Kidney capillary endothelial cell (primary cell): ENCODE measurements around the gene NUP133.
"Not testable (repeated sequence)": the region's sequence is repeated elsewhere in the genome, so short reads cannot be mapped to it uniquely, and the experiment has no call there.

Source experiments
- DNase-seq: peaks from one replicate; pipeline ENCODE4 v3.0.0-alpha.2; 2018; ENCODE audit warnings: low spot score

The NUP133 gene

DNA sequence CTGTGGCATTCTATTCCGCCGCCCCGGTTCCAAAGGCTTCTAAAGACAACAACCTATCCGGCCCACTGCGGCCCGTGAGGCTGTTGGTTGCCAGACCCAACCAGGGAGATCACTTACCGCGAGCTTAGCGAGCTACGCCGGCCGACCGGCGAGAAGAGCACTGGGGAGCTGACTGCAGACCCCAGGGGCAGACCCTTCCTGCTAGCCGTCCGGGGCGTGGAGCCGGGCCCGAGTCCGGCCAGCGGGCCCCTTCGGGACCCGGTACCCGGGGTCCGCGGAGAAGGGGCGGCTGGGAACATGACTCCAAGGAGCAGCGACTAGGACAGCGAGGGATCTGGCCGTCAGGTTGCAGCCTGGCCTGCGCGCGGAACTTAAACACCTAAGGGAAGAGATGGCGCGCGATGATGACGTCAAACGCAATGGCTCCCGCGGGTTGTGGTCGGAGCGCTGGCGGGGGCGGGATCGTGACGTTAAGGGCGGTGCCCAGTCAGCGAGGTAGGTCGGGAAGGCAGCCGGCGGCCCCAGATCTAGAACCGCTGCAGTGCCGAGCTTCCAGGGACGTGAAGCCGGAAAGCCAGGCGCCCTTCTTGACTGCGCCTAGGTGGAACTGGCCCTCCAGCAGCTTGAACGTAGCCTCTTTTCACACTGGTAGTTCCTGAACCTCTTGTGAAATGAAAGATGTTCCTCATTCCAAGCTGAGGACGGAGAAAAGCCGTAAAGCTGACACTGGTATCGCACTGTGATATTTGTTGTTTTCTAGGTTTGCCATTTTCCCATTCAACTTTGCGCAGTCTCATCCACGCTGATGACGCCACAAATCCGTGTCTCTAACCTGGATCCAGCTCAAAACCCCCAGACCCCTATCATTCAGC lies at the start of gene NUP133:
NUP133 (minus strand) TSS at position 391 of the 872 bp plus-strand sequence; CDS start at position 299, 92 bp downstream.
- DNase-seq = peak; percentile 90

DNA sequence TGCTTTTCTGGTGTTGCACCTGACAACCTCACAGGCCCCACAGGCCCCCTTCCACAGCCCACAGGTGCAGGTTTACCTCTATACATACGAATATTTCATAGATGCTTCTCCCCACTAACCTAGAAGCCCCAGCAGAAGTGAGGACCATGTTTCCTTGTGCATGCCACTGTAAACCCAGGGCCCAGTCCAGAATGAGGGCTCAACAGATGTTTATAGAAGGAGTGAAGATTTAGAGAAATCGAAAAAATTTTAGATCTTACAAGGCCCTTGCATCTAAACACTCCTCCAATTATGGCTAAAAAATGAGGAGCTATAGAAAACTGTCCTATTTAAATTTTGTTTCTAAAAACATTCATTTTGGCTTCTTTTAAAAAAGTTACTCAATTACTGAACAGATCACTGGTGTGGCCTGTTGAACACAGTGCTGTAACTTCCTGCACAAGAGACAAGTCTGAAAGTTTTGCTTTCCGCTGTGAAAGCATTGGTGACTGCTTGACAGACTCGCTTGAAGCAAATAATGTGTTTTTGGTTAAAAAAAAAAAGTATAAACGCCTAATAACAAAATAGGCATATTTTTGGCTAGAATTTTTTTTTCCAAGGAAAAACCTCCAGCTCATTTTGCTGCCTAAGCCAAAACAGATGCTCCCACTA lies 49.2 kb upstream of the NUP133 start:
- DNase-seq = peak; percentile 21

DNA sequence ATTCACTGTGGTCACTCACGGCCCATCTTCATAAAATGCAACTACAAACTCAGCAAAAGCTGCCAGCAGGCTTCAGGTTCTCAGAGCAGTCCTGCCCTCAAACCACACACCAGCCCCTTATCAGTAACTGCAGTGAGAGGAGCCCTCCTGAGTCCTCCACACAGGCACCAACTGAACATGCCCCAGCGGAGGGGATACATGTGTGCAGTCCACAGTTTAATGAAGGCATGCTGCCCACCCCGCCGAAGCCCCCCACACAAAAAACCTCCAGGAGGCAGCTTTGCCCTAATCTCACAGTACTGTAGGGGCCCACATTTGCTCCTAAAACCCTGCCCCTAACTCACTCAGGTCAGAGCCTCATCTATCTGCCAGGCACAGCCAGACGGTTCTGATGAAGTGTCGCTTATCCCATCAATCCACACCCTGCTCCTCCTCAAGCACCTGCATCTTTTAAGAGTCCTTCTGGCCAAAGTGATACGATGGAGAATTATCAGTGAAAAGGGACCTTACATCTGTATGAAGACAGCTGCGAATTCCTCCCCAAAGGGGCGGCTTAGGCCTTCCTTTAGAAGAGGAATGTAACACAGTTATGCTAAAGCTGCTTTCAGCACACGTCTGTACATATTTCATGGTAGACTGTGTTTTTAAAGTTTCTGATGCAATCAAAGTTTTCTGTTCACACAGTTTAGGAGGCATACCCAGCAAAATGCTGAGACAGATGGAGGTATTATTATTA lies 46.9 kb upstream of the NUP133 start:
- no peak for DNase-seq

DNA sequence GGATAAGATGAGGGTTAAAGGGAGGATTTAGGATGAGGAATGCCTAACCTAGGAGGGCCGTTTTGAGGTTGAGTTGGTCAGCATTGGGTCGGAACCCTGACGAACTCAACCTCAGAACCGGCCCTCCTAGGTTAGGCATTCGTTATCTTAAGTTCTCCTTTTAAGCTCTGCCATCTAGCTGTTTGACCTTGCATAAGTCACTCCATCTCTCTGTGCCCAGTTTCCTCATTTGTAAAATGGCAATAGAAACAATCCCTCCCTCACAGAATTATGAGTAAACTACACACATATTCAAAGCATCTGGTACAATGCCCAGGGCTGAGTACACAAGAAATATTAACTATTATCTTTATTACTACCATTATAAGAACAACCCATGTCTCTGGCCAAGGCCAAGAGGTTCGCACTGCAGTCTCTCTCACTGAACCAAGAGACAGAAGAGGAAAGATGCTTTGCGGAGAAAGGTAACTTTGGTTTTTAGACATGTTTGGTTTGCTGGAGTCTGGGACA lies 45.5 kb upstream of the NUP133 start:
- no peak for DNase-seq

DNA sequence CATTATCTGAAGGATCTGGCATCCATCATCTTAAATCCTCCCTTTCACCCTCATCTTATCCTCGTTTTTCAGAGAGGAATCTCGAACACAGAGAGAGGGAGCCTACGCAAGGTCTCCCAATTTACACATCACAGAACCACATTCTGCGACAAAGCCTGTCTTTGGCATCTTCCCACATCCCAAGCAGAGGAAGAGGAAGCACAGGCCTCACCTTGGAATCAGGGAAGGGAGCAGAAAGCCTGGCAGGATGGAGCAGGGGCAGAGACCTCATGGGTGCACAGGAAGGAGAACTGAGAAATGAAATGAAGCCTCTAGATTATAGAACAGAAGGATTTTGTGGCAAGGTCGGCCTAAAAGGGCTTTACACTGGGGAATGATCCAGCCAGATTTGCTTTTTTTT lies 44.6 kb upstream of the NUP133 start:
- no peak for DNase-seq

DNA sequence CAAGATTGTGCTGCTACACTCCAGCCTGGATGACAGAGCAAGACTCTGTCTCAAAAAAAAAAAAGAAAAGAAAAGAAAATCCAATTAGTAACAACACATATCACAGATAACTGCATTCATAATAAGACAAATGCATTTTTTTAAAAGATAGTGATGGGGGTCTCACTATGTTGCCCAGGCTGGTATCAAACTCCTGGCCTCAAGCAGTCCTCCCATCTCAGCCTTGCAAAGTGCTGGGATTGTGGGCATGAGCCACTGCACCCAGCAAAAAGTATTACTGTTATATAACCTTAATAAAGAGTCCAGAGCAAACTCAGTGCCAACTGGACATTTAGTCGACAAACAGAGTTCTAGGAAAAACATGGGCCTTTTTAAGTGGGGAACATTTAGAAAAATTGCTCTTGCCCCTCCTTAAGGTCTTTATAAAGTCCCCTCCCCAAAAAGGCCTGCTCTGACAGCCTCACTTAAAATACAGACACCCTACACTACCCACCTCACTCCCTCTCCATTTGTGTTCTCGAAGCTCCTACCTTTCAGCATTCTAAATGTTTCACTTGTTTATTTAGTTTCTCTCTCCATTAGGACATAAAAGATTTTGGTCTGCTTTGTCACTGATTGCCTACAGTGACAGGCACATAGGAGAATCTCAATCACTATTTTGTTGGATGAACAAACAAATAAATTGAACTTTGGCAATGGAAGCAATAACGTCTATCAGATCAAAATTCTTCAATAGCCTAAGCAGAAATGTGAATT lies 42.8 kb upstream of the NUP133 start:
- DNase-seq = no peak

DNA sequence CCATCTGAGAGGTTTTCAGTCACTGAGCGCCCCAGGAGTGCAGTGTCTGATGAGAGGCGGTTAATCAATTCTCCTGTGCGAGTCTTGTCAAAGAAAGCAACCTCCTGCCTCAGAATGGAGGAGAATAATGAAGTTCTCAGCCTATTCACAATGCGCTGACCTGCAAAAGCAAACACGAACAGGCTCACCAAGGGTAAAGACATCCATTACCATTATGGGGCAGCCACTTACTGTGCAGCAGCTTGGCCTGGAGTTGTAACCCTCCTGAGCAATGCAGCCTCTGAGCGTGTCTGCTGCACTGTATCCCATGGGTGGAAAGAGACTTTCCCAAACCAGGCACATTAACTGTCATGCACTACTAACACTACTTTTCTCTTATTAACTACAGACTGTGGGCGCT lies 39.4 kb upstream of the NUP133 start:
- DNase-seq = no peak

DNA sequence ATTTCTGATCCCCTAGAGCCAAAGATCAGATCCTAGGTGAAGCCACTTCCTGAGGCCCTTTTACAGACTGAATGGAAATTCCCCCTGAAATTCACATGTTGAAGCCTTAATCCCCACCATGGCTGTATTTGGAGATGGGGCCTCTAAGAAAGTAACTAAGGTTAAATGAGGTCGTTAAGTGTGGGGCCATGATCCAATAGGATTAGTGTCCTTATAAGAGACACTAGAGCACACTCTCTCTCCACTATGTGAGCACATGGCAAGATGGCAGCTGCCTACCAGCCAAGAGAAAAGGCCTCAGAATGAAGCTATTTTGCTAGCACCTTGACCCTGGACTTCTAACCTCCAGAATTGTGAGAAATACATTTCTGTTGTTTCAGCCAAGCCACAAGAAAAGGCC lies 36.4 kb upstream of the NUP133 start:
- DNase-seq = no peak

DNA sequence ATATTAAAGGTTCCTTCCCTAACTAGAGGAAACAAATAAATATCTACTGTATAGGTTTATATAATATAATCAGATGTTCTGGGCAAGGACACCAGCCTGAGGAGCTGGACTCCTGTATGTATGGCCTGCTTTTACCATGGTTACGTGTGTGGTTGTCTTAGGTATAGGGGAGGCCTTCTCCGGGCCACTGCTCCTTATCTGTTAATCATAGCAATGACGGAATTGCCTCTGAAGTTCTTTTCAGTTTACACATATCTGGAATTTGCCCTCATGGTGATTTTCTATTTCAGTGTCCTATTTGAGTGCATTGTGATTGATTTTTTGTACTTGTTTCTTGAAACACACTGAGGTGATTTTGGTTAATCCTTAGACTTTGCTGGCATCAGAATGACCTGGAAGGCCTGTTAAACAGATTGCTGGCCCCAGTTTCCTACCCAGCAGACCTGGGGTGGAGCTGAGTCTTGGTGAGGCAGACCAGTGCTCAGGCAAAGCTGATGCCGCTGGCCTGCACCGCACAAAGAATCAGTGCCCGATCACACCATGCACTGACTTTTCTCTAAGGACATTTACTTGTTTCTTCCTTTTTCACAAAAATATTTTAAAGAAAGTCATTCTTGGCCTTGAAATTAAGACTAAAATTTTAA lies 31.8 kb upstream of the NUP133 start:
- no peak for DNase-seq

DNA sequence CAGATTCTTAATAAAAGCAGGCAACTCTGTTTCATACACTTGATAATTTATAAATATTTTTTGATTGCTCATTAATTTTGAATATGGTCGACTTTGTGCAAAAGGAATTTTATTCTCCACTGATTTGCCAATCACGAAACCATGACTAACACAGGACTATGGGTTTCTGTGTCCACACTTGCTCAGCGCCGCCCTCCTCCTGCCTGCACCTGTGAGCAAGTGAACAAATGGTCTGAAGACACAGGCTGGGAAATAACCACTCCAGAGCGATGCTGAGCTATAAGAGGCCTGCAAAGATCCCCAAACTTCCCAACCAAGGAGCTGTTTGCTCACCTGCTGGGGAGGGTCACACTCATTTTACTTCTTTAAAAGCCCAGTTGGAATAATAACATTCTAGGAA lies 30.8 kb upstream of the NUP133 start:
- no peak for DNase-seq

DNA sequence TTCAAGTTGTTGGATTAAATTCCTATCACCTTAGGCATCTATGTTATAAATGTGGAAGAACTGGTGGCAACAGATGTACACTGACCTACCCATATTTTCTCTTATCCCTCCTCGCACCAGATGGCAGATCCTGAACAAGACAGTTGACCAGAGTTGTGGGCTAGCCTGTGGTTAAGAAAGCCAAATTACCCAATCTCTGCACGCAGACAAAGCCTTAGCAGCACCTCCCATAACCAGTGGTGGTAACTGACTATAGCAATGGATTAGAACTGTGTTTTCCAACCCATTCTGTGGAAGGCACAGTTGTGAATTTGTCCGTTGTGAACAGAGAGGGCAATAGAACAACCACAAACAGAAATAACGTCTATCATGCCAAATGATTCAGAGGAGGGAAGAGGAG lies 29.8 kb upstream of the NUP133 start:
- no peak for DNase-seq

DNA sequence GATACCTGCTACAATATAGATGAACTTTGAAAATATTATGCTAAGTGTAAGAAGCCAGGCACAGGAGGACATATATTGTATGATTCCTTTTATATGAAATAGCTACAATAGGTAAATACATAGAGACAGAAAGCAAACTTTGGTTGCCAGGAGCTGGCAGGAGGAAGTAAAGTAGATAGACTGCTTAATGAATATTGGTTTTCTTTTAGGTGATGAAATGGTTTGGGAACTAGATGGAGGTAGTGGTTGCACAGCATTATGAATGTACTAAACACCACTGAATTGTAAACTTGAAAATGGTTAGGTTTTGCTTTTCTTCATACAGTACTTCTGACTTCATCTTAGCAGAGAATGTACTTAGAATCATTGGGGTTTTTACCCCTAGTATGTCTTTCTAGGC lies 28.8 kb upstream of the NUP133 start:
- no peak for DNase-seq

DNA sequence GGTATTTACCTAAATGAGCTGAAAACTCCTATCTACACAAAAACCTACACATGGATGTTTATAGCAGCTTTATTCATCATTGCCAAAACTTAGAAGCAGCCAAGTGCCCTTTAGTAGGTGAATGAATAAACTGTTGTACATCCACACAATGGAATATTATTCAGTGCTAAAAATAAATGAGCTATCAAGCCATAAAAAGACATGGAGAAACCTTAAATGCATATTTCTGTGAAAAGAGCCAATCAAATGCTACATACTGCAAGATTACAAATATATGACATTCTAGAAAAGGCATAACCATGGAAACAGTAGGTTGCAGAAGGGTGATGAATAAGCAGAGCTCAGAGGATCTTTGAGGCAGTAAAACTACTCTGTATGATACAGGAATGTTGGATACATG lies 27.1 kb upstream of the NUP133 start:
- no peak for DNase-seq

DNA sequence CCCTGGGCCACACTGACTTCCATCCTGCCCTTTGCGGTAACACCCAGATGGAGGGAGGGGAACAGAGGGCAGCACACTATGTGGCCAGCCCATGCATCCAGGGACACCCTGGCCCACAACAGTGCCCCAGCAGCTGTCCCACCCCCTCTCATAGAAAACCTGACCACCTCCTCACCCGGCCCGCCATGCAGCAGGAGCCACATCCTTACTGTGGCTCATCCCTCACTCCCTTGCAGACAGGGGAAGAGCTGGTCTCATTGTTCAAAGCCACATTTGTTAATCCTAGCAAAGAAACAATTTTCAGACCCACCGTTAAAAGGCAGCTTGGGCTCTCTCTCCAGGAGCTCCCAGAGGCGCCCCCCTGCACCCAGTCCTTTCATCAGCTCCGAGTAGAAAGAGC lies 23.2 kb upstream of the NUP133 start:
- no peak for DNase-seq

DNA sequence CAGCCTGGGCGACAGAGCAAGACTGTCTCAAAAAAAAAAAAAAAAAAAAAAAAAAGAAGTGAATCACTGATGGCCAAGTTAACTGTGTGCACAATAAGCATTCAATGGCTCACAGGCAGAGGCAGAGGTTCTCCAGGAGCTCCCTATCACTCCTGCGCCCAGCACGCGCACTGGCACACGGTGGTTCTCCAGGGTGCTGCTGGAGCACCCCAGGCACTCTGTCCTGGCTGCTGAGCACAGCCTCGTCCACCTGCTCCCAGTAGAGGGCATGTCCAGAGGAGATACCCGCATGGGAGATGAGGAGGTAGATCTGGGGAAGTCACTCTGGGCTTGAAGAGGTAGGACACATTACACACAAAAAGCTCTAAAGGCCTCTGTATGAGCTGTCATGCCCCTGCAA lies 21.5 kb upstream of the NUP133 start:
- no peak for DNase-seq

DNA sequence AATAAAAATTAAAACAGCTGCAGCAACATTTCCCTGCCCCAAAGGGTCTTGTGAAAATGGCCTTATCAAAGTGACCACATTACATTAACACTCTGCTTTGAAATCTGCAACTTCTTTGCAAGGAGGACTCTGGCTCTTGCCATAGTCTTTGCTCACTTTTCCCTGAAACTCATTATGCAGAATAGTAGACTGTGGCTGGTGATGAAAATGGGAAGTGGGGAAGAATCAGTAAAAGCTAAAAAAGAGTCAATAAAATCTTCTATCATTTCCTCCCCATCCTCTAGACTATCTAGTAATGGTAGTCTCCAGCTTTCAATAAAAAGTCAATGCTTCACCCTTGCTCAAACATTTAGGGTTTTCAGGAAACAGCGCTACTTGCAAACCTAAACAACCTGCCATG lies 18.6 kb upstream of the NUP133 start:
- DNase-seq = no peak

DNA sequence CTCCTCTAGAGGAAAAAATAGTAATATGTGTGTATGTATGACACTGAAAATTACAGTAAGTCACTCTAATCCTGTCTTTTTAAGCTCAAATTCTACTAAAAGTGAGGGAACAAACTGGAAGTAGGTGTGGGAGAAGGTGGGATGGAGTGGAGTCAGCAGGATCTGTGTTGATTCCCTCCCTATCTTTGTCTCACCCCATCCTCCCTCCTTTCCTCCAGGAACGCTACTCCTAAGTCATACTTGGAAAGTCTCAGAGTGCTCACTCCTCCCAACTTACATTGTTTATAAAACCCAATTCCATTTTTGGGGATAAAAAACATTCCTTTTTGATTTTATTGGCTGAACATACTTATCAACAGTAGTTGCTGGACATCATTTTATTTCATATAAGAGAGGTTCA lies 14.9 kb upstream of the NUP133 start:
- no peak for DNase-seq

DNA sequence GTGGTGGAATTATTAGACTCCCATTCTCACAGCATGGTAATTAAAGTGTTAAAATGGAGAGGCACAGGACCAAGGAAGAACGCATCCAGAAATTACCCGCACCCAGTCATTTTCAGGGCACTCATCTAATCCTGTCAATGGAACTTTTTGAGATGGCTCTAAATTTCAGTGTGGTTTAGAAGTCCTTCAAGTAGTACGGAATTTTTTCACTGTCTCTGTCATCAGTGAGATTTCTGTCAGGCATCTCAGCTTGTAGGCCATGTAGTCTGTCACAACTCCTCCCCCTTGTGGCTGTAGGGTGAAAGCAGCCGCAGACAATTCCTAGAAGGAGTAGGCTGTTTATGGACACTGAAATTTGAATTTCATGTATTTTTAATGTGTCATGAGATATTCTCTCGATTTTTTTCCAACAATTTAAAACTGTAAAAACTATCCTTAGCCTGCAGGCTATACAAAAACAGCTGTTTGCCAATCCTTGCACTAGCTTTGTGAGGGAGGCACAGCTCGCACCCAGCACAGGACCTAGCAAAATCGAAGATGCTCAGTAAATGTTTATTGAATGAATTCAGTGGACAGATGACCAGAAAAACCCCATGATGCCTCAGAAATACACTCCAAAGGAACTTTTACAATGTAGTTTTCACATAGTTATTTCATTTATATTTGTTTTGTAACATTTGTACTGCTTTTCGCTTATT lies 6.6 kb upstream of the NUP133 start:
- peak; percentile 62 for DNase-seq

DNA sequence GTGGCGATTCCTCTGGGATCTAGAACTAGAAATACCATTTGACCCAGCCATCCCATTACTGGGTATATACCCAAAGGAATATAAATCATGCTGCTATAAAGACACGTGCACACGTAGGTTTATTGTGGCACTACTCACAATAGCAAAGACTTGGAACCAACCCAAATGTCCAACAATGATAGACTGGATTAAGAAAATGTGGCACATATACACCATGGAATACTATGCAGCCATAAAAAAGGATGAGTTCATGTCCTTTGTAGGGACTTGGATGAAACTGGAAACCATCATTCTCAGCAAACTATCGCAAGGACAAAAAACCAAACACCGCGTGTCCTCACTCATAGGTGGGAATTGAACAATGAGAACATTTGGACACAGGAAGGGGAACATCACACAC lies 3.5 kb upstream of the NUP133 start:
- DNase-seq = not testable (repeated sequence)

DNA sequence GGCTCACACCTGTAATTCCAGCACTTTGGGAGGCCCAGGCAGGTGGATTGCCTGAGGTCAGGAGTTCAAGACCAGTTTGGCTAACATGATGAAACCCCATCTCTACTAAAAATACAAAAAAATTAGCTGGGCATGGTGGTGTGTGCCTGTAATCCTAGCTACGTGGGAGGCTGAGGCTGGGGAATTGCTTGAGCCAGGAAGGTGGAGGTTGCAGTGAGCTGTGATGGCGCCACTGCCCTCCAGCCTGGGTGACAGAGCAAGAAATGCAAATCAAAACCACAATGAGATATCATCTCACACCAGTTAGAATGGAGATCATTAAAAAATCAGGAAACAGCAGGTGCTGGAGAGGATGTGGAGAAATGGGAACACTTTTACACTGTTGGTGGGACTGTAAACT lies 3.1 kb upstream of the NUP133 start:
- not testable (repeated sequence) for DNase-seq

DNA sequence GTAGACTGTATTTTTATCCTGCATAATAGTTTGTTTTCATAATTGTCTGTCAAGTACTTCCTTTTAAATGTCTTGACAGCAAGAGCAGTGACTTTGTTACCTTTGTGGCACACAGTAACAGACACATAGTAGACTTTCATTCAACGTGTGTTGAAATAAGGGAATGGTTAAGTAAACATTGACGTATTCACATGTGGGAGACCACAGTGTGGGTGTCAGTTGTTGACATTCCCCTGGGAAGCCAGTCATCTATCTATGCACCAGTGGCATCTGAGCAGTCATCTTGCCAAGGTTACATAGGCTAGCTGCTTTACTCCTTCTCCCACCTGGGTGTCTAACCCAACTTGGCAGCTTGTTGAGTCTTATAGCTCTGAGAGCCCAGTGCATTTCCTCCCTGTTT lies 1.4 kb upstream of the NUP133 start:
- no peak for DNase-seq
